Epithelial cell of proximal tubule (primary cell): ENCODE measurements around the gene GLB1L. TPM values are rescaled to one million over a fixed set of nuclear protein-coding genes. Genes with fewer than 3 reads are reported as not detected.
"Not testable (repeated sequence)": the region's sequence is repeated elsewhere in the genome, so short reads cannot be mapped to it uniquely, and the experiment has no call there.

Experiments
- DNase-seq: peaks from one replicate; pipeline ENCODE4 v3.0.0-alpha.2; 2011; ENCODE audit warnings: low read depth
- H3K4me3 ChIP-seq: 2 replicates; pipeline ENCODE4 v1.5.1; 2011; ENCODE audit warnings: low read depth, mild to moderate bottlenecking, low read length
- total RNA-seq: library from RNA; depleted of rRNA; stranded (reverse); fragments of >200 nt; gene quantifications from 2 replicates; pipeline ENCODE4 v1.2.3, GENCODE V29; 2015
- TF ChIP-seq, protein P1 (sequence below): conservative IDR thresholded peaks from 2 replicates; pipeline ENCODE4 v1.5.1; 2012; ENCODE audit warnings: low read depth, mild to moderate bottlenecking, low read length

Gene GLB1L
- total RNA-seq, 1 donor from 2014 or later = 10.4 TPM

DNA sequence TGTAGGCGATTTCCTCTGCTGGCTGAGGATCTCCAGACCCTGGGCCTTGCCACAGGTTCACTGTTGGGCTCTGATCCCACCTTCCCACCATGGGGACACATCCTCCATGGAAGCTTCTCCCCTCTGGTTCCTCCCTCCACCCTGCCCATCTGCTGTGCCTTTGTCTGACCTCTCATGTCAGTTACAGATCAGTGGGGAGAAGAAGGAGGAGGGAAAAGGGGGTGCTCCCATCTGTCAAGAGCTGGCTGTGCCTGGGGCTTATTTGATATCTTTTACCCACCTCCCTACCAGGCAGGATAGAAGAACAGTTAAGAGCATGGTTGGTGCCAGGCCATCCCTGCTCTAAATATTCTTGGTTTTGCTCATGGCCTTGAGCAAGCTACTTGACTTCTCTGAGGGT lies 21.6 kb upstream of the GLB1L start:
- no peak overlapping the region for H3K4me3 ChIP-seq
- TF ChIP-seq, protein P1, sequence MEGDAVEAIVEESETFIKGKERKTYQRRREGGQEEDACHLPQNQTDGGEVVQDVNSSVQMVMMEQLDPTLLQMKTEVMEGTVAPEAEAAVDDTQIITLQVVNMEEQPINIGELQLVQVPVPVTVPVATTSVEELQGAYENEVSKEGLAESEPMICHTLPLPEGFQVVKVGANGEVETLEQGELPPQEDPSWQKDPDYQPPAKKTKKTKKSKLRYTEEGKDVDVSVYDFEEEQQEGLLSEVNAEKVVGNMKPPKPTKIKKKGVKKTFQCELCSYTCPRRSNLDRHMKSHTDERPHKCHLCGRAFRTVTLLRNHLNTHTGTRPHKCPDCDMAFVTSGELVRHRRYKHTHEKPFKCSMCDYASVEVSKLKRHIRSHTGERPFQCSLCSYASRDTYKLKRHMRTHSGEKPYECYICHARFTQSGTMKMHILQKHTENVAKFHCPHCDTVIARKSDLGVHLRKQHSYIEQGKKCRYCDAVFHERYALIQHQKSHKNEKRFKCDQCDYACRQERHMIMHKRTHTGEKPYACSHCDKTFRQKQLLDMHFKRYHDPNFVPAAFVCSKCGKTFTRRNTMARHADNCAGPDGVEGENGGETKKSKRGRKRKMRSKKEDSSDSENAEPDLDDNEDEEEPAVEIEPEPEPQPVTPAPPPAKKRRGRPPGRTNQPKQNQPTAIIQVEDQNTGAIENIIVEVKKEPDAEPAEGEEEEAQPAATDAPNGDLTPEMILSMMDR = no peak
- DNase-seq = no peak

- DNase-seq = no peak
- TF ChIP-seq, protein P1 = no peak
- H3K4me3 ChIP-seq = no peak overlapping the region
Measured at GRCh38 chr2:219266232-219266631, 21.0 kb upstream of the GLB1L start.

DNA sequence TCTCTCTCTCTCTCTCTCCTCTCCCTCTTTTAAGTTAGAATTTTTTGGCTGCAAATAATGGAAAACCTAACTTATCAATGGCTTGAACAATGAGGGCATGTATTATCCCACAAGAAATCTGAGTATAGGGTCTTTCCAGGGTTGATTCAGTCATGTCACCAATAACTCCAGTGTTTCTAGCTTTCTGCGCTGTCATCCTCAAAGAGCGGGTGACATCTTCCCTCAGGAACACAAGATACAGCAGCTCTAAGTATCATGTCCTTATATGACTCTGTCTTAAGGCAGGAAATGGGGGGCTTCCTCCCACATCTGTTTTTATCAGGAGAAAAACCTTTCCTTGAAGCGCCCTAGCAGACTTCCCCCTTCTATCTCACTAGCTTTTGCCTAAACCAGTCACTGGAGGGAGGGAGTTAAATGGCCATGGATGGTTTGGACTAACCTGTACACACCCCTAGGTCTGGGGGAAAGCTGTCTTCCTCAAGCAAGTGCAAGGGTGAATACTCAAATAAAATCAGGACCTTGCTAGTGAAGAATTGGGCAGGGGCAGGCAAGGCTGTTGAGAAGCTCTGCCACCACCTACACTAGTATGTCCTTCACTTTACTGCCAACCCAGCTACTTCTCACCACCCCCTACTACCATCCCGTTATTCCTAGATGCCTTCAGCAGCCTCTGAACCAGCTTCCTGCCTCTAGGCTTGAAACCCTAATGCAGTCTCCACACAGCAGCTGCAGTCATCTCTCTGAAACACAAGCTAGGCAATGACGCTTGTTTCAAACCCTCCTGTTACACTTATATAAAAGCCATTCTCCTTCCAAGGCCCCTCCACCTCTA lies 16.0 kb upstream of the GLB1L start:
- TF ChIP-seq, protein P1 = no peak
- DNase-seq = no peak
- no peak overlapping the region for H3K4me3 ChIP-seq

- not testable (repeated sequence) for H3K4me3 ChIP-seq, DNase-seq
Measured at GRCh38 chr2:219258942-219259341, 13.7 kb upstream of the GLB1L start.

GRCh38 chr2:219254590-219255201 lies 9.5 kb upstream of the GLB1L start:
- H3K4me3 ChIP-seq = peak overlapping the region; percentile 94
- TF ChIP-seq, protein P1 = no peak
- DNase-seq = no peak

DNA sequence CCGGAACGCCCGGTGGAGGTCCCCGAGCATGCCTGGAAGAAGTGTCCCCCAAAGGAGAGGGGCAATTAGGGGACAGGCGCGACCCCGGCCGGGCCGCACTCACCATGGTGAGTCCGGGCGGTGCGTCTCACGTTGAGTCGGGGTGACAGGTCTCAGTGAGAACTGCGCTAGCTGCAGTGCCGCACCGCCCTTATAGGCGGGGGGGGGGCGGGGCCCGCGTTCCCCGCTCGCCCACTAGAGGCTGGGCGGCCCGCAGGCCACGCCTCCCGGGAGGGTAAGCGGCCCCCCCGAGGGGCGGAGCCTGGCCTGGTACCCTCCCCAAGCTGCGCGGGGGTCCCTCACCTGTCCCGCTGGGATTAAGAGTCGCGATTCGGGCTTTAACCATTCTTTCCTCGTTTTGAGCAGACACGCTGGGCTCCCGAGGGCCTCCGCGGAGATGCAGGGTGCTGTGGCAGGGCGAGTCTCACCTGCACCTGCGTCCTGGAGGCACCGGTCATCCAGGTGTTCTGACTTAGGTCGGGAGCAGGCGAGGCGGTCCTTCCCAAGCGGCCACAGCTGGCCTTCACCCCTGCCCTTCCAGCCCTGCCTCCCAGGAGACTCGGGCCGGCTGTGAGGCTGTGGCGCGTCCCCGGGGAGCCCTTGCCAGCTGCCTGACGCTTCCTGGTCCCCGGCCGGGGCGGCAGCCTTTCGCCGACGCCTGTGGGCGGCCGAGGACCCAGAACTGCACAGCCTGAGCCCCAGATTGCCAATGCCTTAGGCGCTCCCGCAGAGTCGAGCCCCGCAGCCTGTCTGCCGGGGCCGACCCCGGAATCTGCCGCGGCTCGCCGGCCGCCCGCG lies 8.7 kb upstream of the GLB1L start, which contains the start of gene TUBA4A:
TSS of gene TUBA4A (minus strand) at position 166 of the 837 bp plus-strand sequence. CDS start at position 106, 60 bp downstream.
- peak within 1 kb of the TSS; percentile 94 for H3K4me3 ChIP-seq
- no peak for DNase-seq
- TF ChIP-seq, protein P1 = no peak
